ENCODE results near the gene IP6K3.

DNA sequence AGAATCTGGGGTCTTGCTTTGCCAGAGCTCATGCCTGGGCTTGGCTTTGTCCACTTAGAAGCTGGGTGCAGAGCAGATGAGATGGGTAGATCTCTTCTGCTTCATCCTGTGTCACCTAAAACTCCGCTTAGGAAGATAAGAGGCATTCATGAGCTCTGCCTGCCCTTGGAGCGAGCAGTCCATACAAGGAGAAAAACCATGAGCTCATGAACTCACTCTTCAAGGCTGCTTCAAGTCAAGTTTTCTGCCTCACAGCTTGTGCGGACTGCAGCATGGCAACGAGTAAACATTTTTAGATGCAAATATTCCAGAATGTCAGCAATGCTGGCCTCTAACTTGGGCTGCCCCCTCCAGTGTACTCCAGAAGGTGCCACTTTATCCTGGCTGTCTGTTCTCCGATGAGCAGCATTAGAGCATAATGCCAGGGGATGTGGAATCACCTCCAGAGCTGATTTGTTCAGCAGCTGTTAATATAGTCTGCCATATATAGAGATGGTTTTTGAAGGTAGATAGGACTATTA lies 24.5 kb downstream of the IP6K3 start:
- TF ChIP-seq CTCF (IDR thresholded peaks at IDR 0.05), result no peak
- TF ChIP-seq POLR2A (IDR thresholded peaks at IDR 0.05), result no peak
